Measurements from ENCODE around the gene IFITM1.
"Not testable (repeated sequence)": the region's sequence is repeated elsewhere in the genome, so short reads cannot be mapped to it uniquely, and the experiment has no call there.

The IFITM1 gene

DNA sequence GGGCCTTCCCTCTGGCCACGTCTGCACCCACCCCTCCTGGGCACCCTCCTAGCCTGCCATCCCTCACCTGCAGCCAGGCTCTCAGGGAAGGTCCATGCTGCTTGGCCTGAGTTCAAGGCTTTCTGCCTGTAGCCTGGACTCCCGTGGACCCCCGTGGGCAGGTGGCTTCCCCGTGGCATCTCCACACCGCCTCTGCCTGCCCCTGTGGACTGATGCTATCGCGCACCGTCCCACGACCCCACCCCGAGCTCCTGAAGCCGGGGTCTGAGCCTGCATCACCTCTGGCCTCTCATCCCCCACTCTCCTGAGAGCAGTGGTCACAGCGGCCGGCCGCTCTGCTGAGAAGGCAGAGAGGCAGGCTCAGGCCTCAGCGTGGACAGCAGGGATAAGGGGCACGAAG, 19.1 kb upstream of the IFITM1 start:
- no peak for DNase-seq

DNA sequence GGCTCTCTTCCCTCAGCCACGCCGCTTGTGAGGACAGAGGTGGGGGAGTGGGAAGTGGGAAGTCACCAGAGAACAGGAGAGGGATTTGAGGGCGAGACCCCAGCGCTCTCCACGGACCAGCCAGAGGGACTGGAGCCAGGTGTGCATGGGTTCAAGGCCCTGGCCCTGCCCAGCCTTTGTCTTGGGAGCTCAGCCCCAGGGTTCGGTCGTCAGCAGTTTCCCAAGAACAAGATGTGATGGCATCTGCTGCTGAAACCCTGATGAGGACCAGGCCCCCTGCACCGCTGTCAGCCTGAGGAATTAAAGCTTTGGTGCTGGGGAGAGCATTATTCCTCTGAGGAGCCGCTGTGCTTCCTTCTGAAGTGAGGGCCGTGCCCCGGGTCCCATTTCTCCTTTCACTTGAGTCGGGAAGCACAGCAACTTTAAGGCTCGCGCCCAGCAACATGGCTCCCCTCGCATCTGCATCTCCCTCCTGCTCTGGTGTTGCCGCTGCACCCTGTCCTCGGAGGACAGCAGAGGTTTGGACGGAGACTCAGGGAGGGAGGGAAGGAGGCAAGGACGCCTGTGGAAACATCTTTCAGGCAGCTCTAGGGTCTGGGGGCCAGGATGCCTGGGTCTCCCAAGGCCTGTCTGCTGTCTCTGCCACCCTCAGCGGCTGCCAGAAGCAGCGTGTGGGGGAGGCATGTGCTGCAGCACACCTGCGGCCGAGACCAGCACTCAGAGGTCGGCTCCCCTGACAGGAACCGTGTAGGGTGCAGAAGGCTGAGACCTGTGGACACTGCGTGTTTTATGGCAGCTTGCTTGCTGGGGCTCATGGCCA, 18.3 kb upstream of the IFITM1 start:
- no peak for DNase-seq

GRCh38 chr11:296171-297050, 17.4 kb upstream of the IFITM1 start:
- no peak for DNase-seq

- DNase-seq, result no peak
Observed at GRCh38 chr11:297051-297585, 16.7 kb upstream of the IFITM1 start.

GRCh38 chr11:297586-298405, 16.0 kb upstream of the IFITM1 start:
- no peak for DNase-seq

DNA sequence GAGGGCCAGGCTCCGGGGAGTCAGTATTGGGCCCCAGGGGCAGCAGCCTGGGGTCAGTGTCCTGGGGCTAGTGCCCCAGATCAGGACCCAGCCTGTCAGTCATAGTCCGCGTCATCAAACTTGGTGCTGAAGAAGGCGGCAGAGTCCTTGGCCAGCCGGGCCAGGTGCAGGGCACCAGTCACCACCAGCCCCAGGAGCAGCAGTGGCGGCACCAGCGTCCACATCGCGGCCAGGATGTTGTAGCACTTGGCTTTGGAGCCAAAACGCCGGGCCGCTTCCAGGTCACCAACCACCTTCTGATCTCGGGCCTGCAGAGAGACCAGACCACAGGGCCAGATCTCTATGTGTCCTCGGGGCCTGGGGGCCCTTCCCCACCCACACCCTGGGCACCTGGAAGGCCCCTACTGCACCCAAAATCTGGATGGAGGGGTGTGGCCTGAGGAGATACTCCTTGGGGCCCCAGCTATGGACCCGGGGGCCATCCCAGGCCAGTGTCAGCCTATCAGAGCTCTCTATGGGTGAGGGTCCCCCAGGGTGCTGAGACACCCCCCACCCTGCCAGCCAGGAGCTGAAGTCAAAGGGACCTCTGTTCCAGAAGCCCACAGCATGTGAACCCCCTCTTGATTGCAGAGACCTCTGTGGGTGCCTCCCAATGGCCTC, 15.3 kb upstream of the IFITM1 start:
- DNase-seq, result no peak

DNA sequence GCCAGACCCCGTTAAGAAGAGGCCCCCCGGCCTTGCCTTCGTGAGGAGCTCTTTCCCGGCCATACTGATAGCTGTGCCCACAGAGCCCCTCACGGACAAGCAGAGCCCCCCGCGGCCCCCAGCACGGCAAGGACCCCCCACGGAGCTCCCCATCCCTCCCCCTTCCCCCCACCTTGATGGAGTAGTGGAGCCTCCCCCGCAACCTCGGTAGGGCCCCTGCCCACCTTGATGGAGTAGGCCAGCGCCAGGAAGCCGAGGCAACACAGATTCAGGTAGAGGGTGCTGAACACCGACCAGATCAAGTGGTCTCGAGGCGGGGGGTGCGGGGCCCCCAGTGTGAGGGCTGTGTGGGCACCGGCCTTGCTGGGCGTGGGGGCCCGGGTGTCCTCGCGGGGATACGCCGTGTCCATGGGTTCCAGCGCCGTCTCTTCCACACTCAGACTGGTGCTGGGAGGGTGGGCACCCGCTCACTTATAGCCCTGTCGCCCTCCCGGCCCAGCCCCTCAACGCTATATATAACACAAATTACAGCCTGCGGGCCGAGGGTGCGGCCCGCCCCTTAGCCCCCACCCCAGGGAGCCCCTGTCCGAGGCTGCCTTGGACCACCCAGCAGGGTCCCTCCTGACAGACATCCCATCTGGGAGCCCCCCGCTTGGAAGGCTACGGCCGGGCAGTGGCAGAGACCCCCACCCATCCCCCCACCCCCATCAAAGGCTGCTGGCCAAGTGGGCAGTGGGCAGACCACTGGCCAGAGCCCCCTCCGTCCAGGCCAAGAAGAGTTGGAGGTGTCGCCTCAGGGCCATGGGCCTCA, 14.6 kb upstream of the IFITM1 start, which contains the start of gene IFITM5:
Gene IFITM5, minus strand, starts transcription at position 446 of the 811 bp plus-strand sequence. Its CDS starts 36 bp downstream, at position 410.
- no peak for DNase-seq

- no peak for DNase-seq
Observed at GRCh38 chr11:299951-300735, 13.7 kb upstream of the IFITM1 start.

DNA sequence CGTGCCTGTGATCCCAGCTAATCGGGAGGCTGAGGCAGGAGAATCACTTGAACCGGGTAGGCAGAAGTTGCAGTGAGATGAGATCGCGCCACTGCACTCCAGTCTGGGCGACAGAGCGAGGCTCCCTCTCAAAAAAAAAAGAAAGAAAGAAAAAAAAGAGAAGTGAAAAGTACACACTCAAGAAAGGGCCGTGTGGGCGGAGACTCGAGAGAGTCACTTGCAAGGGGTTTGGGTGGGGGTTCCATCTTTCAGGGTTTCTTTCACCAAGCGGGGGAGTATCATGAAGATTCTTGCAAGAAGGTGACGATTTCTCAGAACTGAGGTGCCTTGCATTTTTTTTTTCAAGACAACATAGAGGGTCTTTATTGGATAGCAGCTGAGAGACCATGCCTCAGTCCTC, 10.5 kb upstream of the IFITM1 start:
- no peak for DNase-seq

- DNase-seq, result no peak
Observed at GRCh38 chr11:304061-304506, 9.8 kb upstream of the IFITM1 start.

DNA sequence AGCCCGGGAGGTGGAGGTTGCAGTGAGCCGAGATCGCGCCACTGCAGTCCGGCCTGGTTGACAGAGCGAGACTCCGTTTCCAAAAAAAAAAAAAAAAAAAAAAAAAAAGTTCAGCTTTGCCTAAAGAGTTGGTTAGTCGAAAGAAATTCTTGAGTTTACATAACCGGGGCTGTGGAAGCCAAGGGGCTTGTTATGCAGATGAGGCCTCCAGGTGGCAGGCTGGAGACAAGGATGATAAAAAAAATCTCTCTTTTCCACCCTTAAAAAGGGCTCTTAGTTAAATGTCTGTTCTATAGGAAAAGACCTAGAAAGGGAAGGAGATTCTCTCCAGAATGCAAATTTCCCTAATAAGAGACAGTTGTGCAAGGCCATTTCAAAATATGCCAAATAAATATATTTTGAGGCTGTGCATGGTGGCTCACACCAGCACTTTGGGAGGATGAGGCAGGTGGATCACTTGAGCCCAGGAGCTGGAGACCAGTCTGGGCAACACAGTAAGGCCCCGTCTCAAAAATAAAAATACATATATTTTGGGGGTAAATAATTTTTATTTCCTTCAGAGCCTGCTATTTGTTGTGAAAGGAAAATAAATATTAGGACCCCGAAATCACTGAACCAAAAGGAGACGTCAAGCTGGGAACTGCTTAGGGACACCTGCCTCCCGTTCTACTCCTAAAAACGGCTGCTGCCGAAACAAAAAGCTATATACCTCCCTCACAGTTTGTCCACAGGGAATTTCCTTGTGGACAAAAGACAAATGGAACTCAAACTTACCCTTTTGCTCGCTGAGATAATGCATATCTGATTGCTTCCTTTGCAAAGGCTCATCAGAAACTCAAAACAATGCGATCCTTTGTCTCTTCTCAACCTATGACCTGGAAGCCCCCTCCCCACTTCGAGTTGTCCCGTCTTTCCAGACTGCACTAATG, 8.7 kb upstream of the IFITM1 start:
- peak; percentile 2 for DNase-seq

DNA sequence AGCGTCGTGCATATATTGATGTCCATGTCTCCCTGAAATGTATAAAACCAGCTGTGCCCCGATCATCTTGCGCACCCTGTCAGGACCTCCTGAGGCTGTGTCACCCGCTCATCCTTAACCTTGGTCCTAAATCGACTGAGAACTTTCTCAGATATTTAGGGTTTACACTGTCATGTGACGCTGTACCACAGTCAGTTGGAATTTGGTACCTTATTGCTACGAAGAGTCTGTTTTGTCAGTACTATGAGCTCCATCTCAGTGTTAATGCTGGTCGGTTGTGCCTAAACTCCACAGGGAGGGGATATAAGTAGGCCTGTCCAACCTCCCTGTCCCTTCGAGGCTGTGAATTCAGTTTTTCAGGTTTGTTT, 8.0 kb upstream of the IFITM1 start:
- no peak for DNase-seq

DNA sequence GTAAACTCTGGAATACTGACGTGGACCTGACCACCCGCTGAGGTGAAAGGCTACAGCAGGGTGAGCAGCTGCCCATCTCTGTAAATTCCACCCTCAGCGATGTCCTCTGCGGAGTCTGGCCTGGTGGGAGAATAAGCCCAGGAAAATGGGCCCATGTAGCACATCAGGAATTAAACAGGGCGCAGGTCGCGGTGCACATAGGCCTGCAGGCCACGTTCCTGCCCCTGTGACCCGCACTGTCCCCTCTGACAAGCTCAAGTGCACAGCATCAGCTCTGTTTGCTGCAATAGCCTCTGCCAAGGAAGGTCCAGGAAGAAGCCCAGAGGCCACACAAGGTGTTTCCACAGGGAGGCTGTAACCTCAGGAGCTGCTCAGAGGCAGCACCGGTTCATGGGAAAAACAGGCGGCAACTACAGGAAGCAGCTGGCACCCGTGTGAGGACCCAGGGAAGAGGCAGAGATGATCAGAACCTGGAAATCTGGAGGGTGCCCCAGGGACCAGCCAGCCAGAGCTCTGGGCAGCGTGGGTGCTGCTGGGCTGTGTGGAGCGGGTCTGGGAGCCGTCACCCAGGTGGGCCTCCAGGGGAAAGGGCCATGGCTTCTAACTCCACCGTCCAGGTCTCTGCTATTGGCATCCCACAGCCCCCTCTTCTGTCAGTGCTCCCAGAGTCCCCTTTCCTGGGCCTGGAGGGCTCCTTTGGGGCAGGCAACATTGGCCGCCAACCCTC, 7.0 kb upstream of the IFITM1 start:
- DNase-seq, result no peak

DNA sequence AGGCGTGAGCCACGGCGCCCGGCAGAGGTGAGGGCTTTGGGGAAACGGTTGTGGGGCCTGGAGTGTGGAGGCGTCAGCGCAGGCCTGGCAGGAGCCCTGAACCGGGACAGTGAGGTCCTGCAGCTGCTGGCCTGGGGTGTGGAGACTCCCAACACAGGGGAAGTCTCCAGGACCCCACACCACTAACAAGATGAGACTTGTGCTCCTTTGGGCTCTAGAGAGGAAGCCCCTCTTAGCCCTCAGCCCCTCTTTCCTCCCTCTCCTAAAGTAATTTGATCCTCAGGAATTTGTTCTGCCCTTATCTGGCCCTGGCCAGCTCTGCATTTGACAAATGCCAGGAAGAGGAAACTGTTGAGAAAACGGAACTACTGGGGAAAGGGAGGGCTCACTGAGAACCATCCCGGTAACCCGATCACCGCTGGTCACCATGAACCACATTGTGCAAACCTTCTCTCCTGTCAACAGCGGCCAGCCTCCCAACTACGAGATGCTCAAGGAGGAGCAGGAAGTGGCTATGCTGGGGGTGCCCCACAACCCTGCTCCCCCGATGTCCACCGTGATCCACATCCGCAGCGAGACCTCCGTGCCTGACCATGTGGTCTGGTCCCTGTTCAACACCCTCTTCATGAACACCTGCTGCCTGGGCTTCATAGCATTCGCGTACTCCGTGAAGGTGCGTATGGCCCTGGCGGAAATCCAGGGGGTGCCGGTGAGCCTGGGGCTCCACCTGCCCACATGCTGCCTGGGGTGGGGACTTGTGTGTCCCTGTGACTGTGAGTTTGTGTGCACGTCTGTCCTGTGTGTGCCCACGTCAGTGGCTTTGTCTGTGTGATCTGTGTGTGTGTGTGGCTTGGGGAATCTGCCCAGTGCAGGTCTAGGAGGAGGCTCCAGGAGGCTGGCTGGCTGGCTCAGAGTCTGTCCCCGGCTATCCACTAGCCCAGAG, 5.8 kb upstream of the IFITM1 start, which contains the start of gene IFITM2:
Gene IFITM2, plus strand, starts transcription at position 51 of the 943 bp plus-strand sequence. Its CDS starts 377 bp downstream, at position 428.
- not testable (repeated sequence) for DNase-seq

DNA sequence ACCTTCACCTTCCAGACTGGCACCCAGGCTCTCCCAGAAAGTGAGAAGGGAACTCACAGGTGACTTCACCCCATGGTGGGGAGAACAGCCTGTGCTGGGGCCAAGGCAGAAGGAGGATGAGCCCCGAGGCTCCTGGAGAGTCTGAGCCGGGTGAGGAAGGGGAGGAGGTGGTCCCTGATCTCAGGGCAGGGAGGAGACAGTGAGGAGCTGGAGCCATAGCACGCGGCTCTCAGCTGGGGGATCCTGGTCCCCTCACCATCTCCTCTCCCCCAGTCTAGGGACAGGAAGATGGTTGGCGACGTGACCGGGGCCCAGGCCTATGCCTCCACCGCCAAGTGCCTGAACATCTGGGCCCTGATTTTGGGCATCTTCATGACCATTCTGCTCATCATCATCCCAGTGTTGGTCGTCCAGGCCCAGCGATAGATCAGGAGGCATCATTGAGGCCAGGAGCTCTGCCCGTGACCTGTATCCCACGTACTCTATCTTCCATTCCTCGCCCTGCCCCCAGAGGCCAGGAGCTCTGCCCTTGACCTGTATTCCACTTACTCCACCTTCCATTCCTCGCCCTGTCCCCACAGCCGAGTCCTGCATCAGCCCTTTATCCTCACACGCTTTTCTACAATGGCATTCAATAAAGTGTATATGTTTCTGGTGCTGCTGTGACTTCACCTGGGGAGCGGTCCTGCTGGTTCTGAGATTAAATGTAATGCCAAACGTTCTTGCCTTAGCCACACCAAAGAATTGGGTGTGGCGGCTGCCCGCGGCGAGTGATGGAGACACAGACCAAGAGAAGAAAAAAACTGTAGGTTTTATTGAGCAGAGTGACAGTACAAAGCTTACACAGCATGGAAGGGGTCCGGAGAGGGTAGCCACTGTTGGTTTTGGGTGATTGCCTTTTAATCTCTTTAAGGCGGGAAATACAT, 4.8 kb upstream of the IFITM1 start:
- DNase-seq, result not testable (repeated sequence)

DNA sequence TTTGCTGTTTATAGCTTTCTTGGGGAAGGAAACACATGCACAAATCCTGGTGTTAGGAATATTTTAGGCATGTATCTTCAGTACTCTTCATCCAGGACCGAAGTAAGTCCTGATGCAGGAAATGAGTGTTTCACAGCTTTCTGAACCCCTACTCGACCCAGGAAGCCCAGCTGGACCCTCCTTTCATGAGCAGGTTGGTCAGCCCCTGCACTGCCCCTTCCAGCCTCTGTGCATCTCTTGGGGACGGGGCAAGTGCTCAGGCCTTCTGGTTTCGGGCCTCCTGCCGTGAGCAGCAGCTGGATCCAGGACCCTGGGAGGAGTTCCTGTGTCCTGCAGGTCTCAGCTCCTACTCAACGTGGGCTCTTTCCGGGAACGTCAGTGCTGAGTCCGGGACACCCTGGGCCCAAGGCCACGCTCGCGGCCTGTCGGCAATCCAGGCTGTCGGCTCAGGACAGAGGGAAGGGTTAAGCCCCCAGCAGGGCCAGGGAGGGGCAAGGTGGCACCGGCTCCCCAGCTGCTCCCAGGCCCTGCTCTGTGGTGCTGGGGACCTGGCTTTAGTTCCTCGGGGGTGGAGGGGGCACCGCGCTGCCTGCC, 3.8 kb upstream of the IFITM1 start:
- DNase-seq, result not testable (repeated sequence)
